ENCODE measurements around the gene ARHGEF5. TPM values are rescaled to one million over a fixed set of nuclear protein-coding genes. Genes with fewer than 3 reads are reported as not detected.
A peak's percentile ranks its signal among the peaks of the same experiment; 100 is the strongest.

The ARHGEF5 gene
- total RNA-seq, 1 experiment from 2014 or later = 44.2 TPM

DNA sequence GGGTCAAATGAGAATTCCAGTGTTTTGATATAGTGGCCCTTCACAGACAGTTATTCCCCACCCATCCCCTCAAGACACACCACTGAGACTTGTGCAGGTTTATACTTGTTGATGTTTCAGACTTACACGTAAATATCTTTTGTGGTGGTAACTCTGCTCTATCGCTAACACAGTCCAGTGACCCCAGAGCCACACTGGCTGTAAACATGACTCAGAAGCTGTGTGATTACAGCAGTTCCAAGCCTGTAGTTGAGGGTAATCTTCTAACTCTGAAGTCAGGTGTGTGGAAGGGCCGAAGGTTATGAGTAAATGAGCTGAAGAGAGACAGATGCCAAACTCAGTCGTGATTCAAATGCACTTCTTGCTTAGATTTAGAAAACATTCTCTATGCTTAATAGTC is 28.9 kb downstream of the ARHGEF5 start:
- intact Hi-C loops (cut with micrococcal nuclease) = no loop called here
- H2AFZ ChIP-seq (ENCODE audit: low read depth, low read length, poor library complexity, severe bottlenecking) = peak overlapping the region; percentile 75
- BruUV-seq (replicated peaks) = TSS peak; percentile 13
- peaks cover 21 to 34% of the 10 kb centered on the region in 2 experiments for H3K4me1 ChIP-seq (ENCODE audit: control insufficient read depth in 1 of 2, insufficient read depth in 2 of 2, low read length in 2 of 2)
- TF ChIP-seq, protein P1, sequence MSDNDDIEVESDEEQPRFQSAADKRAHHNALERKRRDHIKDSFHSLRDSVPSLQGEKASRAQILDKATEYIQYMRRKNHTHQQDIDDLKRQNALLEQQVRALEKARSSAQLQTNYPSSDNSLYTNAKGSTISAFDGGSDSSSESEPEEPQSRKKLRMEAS (IDR thresholded peaks at IDR 0.05) = 0 out of 2 replicates have a peak, but pooled peaks have one; percentile 34
- TF ChIP-seq FOSL1 (IDR thresholded peaks at IDR 0.05; ENCODE audit: low read depth) (no peak), CBX3 (IDR thresholded peaks at IDR 0.05; ENCODE audit: low read depth) (peak; percentile 35; the same call in 1 of the 2 replicates), ZFX (IDR thresholded peaks at IDR 0.05) (no peak), CEBPB (IDR thresholded peaks at IDR 0.05; ENCODE audit: low read depth) (peak; percentile 38; the same call in 1 of the 2 replicates), POLR2AphosphoS5 (IDR thresholded peaks at IDR 0.05; ENCODE audit: low read depth, low read length) (no peak; the same call in 1 of the 2 replicates)
- no peaks in the 10 kb centered on the region for H4K20me1 ChIP-seq (ENCODE audit: insufficient read depth)
- peak overlapping the region; percentile 83 for H3K4me2 ChIP-seq (ENCODE audit: low read length)
- no peaks in the 10 kb centered on the region for H3K9me2 ChIP-seq (ENCODE audit: insufficient read depth)
- H3K9me3 ChIP-seq (ENCODE audit: control insufficient read depth in 1 of 2, insufficient read depth in 1 of 2, low read depth in 1 of 2, low read length in 2 of 2) = no peaks in the 10 kb centered on the region
- H3K27ac ChIP-seq (ENCODE audit: low read depth, low read length) = peak overlapping the region; percentile 78
- ATAC-seq (peak; percentile 82), DNase-seq (ENCODE audit: low read depth, low spot score) (peak; percentile 60)
- peak overlapping the region; percentile 19 to 50 for H3K4me3 ChIP-seq (replicated peaks in 1 of 2; ENCODE audit: low read depth in 1 of 2, low read length in 2 of 2)
- ChIA-PET POLR2A (no interaction called here), RAD21 (ENCODE audit: low non-redundant PET in 1 of 2, low total read pairs in 2 of 2, uncharacterized antibody in 2 of 2, unreplicated experiment in 2 of 2) (no interaction called here), CTCF (interaction anchor here (1.0 kb wide), 1 partner anchor 9 kb away, joined by 3 read pairs; no protein-coding TSS in a partner anchor)
- H3K27me3 ChIP-seq (ENCODE audit: insufficient read depth, low read length) = no peaks in the 10 kb centered on the region
- H3K36me3 ChIP-seq (ENCODE audit: control insufficient read depth in 1 of 2, insufficient read depth in 2 of 2, low read length in 2 of 2) = 0 out of 4 replicates have a peak, but pooled peaks cover 0 to 7% of the 10 kb centered on the region in 2 experiments
- no peaks in the 10 kb centered on the region for H3K79me2 ChIP-seq (ENCODE audit: insufficient read depth, low read length)
- peak overlapping the region; percentile 55 for H3K9ac ChIP-seq (ENCODE audit: low read length)

DNA sequence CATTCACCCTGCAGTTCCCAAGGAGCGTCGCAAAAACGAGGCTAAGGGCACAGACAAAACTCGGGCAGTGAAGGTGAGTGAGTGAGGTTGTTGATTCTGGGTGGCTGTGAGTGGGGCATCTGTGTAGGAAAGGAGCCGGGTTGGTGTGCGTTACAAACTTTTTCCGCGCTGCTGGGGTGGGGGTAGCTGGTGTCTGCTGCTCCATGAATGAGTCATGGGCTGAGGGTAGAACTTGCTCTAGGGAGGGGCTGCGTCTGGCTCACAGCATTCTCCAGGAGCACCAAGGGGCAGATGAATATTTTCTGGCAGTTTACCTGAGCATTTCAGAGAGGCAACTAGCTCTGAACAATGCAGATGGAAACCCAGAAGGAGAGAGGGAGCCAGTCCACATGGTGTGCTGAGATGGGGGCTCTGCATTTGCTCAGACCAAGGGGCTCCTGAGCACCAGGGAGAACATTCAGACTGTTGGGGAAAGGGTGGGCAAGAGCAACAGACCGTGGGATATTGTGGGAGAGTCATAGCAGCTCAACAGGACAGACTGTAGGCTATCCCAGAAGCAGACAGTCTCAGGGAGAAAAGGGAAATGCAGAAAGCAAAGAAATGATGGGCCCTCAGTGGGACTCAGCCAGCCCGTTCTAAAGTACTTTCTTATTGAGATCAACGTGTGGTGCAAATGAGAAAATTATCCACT is 29.5 kb downstream of the ARHGEF5 start:
- Histone ChIP-seq H3K27ac (ENCODE audit: low read depth, low read length) (peak overlapping the region; percentile 78), H3K27me3 (ENCODE audit: insufficient read depth, low read length) (no peaks in the 10 kb centered on the region), H3K4me2 (ENCODE audit: low read length) (peak overlapping the region; percentile 83), H3K9me3 (ENCODE audit: control insufficient read depth in 1 of 2, insufficient read depth in 1 of 2, low read depth in 1 of 2, low read length in 2 of 2) (no peaks in the 10 kb centered on the region), H3K4me3 (replicated peaks in 1 of 2; ENCODE audit: low read depth in 1 of 2, low read length in 2 of 2) (peak overlapping the region; percentile 19 to 50), H3K4me1 (ENCODE audit: control insufficient read depth in 1 of 2, insufficient read depth in 2 of 2, low read length in 2 of 2) (peaks cover 21 to 34% of the 10 kb centered on the region in 2 experiments), H3K36me3 (ENCODE audit: control insufficient read depth in 1 of 2, insufficient read depth in 2 of 2, low read length in 2 of 2) (0 out of 4 replicates have a peak, but pooled peaks cover 0 to 5% of the 10 kb centered on the region in 2 experiments), H2AFZ (ENCODE audit: low read depth, low read length, poor library complexity, severe bottlenecking) (peak overlapping the region; percentile 75), H3K79me2 (ENCODE audit: insufficient read depth, low read length) (no peaks in the 10 kb centered on the region), H4K20me1 (ENCODE audit: insufficient read depth) (no peaks in the 10 kb centered on the region), H3K9ac (ENCODE audit: low read length) (peak overlapping the region; percentile 55), H3K9me2 (ENCODE audit: insufficient read depth) (no peaks in the 10 kb centered on the region)
- ATAC-seq (peak; percentile 82), DNase-seq (ENCODE audit: low read depth, low spot score) (peak; percentile 48)
- BruUV-seq (replicated peaks) = no TSS peak
- ChIA-PET RAD21 (ENCODE audit: low non-redundant PET in 1 of 2, low total read pairs in 2 of 2, uncharacterized antibody in 2 of 2, unreplicated experiment in 2 of 2) (no interaction called here), POLR2A (no interaction called here), CTCF (interaction anchor here (1.0 kb wide), 1 partner anchor 9 kb away, joined by 3 read pairs; no protein-coding TSS in a partner anchor)
- intact Hi-C loops (cut with micrococcal nuclease) = no loop called here
- TF ChIP-seq, protein P2, sequence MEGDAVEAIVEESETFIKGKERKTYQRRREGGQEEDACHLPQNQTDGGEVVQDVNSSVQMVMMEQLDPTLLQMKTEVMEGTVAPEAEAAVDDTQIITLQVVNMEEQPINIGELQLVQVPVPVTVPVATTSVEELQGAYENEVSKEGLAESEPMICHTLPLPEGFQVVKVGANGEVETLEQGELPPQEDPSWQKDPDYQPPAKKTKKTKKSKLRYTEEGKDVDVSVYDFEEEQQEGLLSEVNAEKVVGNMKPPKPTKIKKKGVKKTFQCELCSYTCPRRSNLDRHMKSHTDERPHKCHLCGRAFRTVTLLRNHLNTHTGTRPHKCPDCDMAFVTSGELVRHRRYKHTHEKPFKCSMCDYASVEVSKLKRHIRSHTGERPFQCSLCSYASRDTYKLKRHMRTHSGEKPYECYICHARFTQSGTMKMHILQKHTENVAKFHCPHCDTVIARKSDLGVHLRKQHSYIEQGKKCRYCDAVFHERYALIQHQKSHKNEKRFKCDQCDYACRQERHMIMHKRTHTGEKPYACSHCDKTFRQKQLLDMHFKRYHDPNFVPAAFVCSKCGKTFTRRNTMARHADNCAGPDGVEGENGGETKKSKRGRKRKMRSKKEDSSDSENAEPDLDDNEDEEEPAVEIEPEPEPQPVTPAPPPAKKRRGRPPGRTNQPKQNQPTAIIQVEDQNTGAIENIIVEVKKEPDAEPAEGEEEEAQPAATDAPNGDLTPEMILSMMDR (IDR thresholded peaks at IDR 0.05 in 2 of 3, conservative IDR thresholded peaks at IDR 0.05 in 1 of 3; ENCODE audit: borderline replicate concordance in 1 of 3, insufficient read depth in 1 of 3, low read depth in 2 of 3, low read length in 2 of 3) = no peak
- peak; percentile 82 for TF ChIP-seq FOSL1 (IDR thresholded peaks at IDR 0.05; ENCODE audit: low read depth)
- TF ChIP-seq ELF1 (IDR thresholded peaks at IDR 0.05; ENCODE audit: borderline replicate concordance, low read depth) = no peak
- no peak for TF ChIP-seq CBX3 (IDR thresholded peaks at IDR 0.05; ENCODE audit: low read depth)
- 0 out of 2 replicates have a peak, but pooled peaks have one; percentile 27 for TF ChIP-seq EGR1 (IDR thresholded peaks at IDR 0.05; ENCODE audit: low read depth)
- TF ChIP-seq POLR2A (IDR thresholded peaks at IDR 0.05; ENCODE audit: borderline replicate concordance, extremely low read depth, insufficient read depth, insufficient read length) = no peak
- no peak for TF ChIP-seq EZH2phosphoT487 (IDR thresholded peaks at IDR 0.05; ENCODE audit: borderline replicate concordance)
- peak; percentile 12; the same call in 1 of the 2 replicates for TF ChIP-seq SP1 (IDR thresholded peaks at IDR 0.05; ENCODE audit: low read depth)
- TF ChIP-seq, protein P1 (IDR thresholded peaks at IDR 0.05) = no peak; the same call in 1 of the 2 replicates
- TF ChIP-seq EZH2 (IDR thresholded peaks at IDR 0.05) = no peak
- TF ChIP-seq SIN3A (IDR thresholded peaks at IDR 0.05; ENCODE audit: low read depth) = no peak

Data from HCT116 (cell line).